Measurements from ENCODE around the gene LRRC55.

The LRRC55 gene

GRCh38 chr11:57239348-57239747 is 57.6 kb downstream of the LRRC55 start:
- DNase-seq: no peak

- no peak for DNase-seq
Measured at GRCh38 chr11:57240007-57240406, 58.3 kb downstream of the LRRC55 start.

DNA sequence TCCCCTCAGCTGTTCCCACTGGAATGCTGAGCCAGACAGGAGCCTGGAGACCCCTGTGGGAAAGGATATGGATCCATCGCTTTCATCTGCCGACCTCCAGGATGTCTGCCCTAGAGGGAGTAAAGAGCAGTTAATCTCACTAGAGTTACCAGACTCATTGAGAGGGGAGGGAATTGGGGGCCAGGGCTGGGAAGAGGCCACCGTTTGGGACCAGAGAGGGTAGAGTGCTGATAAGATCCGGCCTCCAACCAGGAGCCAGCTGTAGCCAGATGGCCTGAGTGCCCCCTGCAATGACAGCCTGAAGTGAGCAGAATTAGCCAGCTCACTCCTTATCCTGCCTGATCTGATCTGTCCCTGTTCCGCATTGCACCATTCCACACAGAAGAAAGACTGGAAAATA is 59.0 kb downstream of the LRRC55 start:
- no peak for DNase-seq
